Measurements from ENCODE around the gene NUP85.
"Not testable (repeated sequence)": the region's sequence is repeated elsewhere in the genome, so short reads cannot be mapped to it uniquely, and the experiment has no call there.

Gene NUP85

DNA sequence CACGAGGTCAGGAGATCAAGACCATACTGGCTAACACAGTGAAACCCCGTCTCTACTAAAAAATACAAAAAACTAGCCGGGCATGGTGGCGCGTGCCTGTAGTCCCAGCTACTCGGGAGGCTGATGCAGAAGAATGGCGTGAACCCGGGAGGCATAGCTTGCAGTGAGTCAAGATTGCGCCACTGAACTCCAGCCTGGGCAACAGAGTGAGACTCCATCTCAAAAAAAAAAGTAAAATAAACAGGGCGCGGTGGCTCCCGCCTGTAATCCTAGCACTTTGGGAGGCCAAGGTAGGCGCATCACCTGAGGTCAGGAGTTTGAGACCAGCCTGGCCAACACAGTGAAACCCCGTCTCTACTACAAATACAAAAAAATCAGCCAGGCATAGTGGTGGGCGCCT is 40.9 kb upstream of the NUP85 start:
- H3K56ac ChIP-seq (ENCODE audit: low read length); H3K4ac ChIP-seq (ENCODE audit: low read depth, low read length); H3K23ac ChIP-seq (ENCODE audit: low read length); H3K4me2 ChIP-seq (ENCODE audit: low read length); DNase-seq; H2AK5ac ChIP-seq (ENCODE audit: low read length); H4K8ac ChIP-seq (ENCODE audit: low read depth, low read length); H3K9ac ChIP-seq (ENCODE audit: low read length); H3K4me3 ChIP-seq (ENCODE audit: low read length); H3K27me3 ChIP-seq (ENCODE audit: insufficient read depth, low read length, poor library complexity); H2BK120ac ChIP-seq (ENCODE audit: low read depth, low read length); H3K4me1 ChIP-seq (ENCODE audit: control insufficient read depth, low read depth, low read length); H3K79me2 ChIP-seq (ENCODE audit: control insufficient read depth, insufficient read depth, low read length); H3K27ac ChIP-seq (ENCODE audit: low read depth, low read length); H3K18ac ChIP-seq (ENCODE audit: low read length); H3K36me3 ChIP-seq (ENCODE audit: control insufficient read depth, insufficient read depth, low read length); H2BK15ac ChIP-seq (replicated peaks; ENCODE audit: low read depth); H3K79me1 ChIP-seq (ENCODE audit: low read length); H4K5ac ChIP-seq (ENCODE audit: low read length); H2BK5ac ChIP-seq (ENCODE audit: low read length): not testable (repeated sequence)
- no CpG with 5 or more reads among the region's 15 CpGs for WGBS (ENCODE audit: extremely low coverage, insufficient coverage, low lambda C conversion rate)

DNA sequence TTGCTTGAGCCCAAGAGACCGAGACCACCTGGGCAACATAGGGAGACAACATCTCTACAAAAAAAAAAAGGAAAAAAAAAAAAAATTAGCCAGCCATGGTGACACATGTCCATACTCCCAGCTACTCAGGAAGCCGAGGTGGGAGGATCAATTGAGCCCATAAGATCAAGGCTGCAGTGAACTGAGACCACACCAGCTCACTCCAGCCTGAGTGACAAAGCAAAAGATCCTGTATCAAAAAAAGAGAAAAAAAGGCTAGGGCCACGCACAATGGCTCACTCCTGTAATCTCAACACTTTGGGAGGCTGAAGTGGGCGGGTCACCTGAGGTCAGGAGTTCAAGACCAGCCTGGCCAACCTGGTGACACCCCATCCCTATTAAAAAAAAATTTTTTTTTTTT is 36.5 kb upstream of the NUP85 start:
- Histone ChIP-seq H3K36me3 (ENCODE audit: control insufficient read depth, insufficient read depth, low read length) (peaks cover 8% of the 10 kb centered on the region), H3K79me1 (ENCODE audit: low read length) (peaks cover 2% of the 10 kb centered on the region), H2BK120ac (ENCODE audit: low read depth, low read length) (no peak overlapping the region), H3K4me1 (ENCODE audit: control insufficient read depth, low read depth, low read length) (no peaks in the 10 kb centered on the region), H3K4me2 (ENCODE audit: low read length) (no peak overlapping the region), H3K9ac (ENCODE audit: low read length) (no peak overlapping the region), H4K5ac (ENCODE audit: low read length) (no peak overlapping the region), H3K4me3 (ENCODE audit: low read length) (no peak overlapping the region), H3K27ac (ENCODE audit: low read depth, low read length) (no peak overlapping the region), H2BK15ac (replicated peaks; ENCODE audit: low read depth) (no peak overlapping the region), H3K27me3 (ENCODE audit: insufficient read depth, low read length, poor library complexity) (no peaks in the 10 kb centered on the region), H2AK5ac (ENCODE audit: low read length) (no peak overlapping the region), H3K18ac (ENCODE audit: low read length) (no peak overlapping the region), H3K79me2 (ENCODE audit: control insufficient read depth, insufficient read depth, low read length) (peaks cover 14% of the 10 kb centered on the region), H4K8ac (ENCODE audit: low read depth, low read length) (no peak overlapping the region), H3K56ac (ENCODE audit: low read length) (no peak overlapping the region), H3K23ac (ENCODE audit: low read length) (no peak overlapping the region), H3K4ac (ENCODE audit: low read depth, low read length) (no peak overlapping the region), H2BK5ac (ENCODE audit: low read length) (no peak overlapping the region)
- no peak for DNase-seq
- no CpG with 5 or more reads among the region's 4 CpGs for WGBS (ENCODE audit: extremely low coverage, insufficient coverage, low lambda C conversion rate)

DNA sequence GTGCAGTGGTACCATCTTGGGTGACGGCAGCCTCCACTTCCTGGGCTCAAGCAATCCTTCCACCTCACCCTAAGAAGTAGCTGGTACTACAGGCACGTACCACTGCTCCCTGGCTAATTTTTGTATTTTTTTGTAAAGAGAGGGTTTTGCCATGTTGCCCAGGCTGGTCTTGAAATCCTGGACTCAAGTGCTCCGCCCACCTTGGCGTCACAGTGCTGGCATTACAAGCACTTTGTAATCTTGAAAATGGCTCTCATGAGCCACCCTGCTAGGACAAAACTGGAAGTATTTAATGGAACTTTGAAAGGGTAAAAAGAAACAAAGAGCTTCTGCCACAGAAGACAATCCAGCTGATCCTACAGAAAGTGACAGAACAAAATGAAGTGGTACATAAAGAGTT is 32.0 kb upstream of the NUP85 start:
- Histone ChIP-seq H4K5ac (ENCODE audit: low read length) (no peak overlapping the region), H3K36me3 (ENCODE audit: control insufficient read depth, insufficient read depth, low read length) (peaks cover 16% of the 10 kb centered on the region), H3K4me3 (ENCODE audit: low read length) (no peak overlapping the region), H3K23ac (ENCODE audit: low read length) (no peak overlapping the region), H3K18ac (ENCODE audit: low read length) (no peak overlapping the region), H3K9ac (ENCODE audit: low read length) (no peak overlapping the region), H3K4me1 (ENCODE audit: control insufficient read depth, low read depth, low read length) (no peaks in the 10 kb centered on the region), H2BK120ac (ENCODE audit: low read depth, low read length) (no peak overlapping the region), H2BK15ac (replicated peaks; ENCODE audit: low read depth) (no peak overlapping the region), H2AK5ac (ENCODE audit: low read length) (no peak overlapping the region), H3K56ac (ENCODE audit: low read length) (no peak overlapping the region), H2BK5ac (ENCODE audit: low read length) (no peak overlapping the region), H3K79me2 (ENCODE audit: control insufficient read depth, insufficient read depth, low read length) (peaks cover 44% of the 10 kb centered on the region), H3K4me2 (ENCODE audit: low read length) (no peak overlapping the region), H3K27ac (ENCODE audit: low read depth, low read length) (no peak overlapping the region), H3K79me1 (ENCODE audit: low read length) (peaks cover 5% of the 10 kb centered on the region), H3K27me3 (ENCODE audit: insufficient read depth, low read length, poor library complexity) (no peaks in the 10 kb centered on the region), H3K4ac (ENCODE audit: low read depth, low read length) (no peak overlapping the region), H4K8ac (ENCODE audit: low read depth, low read length) (no peak overlapping the region)
- WGBS (ENCODE audit: extremely low coverage, insufficient coverage, low lambda C conversion rate), result no CpG with 5 or more reads among the region's 4 CpGs
- DNase-seq, result no peak

DNA sequence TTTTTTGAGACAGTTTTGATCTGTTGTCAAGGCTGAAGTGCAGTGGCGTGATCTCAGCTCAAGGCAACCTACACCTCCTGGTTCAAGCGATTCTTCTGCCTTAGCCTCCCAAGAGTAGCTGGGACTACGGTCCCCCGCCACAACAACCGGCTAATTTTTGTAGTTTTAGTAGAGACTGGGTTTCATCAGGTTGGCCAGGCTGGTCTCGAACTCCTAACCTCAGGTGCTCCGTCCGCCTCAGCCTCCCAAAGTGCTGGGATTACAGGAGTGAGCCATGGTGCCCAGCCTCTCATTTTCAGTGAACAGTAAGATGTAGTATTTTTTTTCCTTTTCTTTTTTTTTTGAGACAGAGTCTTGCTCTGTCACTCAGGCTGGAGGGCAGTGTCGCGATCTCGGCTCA is 30.5 kb upstream of the NUP85 start:
- H3K9ac ChIP-seq (ENCODE audit: low read length), result no peak overlapping the region
- H4K8ac ChIP-seq (ENCODE audit: low read depth, low read length), result no peak overlapping the region
- no peaks in the 10 kb centered on the region for H3K27me3 ChIP-seq (ENCODE audit: insufficient read depth, low read length, poor library complexity)
- no peak overlapping the region for H2BK120ac ChIP-seq (ENCODE audit: low read depth, low read length)
- no peaks in the 10 kb centered on the region for H3K4me1 ChIP-seq (ENCODE audit: control insufficient read depth, low read depth, low read length)
- H3K79me1 ChIP-seq (ENCODE audit: low read length), result peaks cover 3% of the 10 kb centered on the region
- no peak overlapping the region for H2BK5ac ChIP-seq (ENCODE audit: low read length)
- no peak overlapping the region for H2BK15ac ChIP-seq (replicated peaks; ENCODE audit: low read depth)
- H2AK5ac ChIP-seq (ENCODE audit: low read length), result no peak overlapping the region
- no peak overlapping the region for H3K56ac ChIP-seq (ENCODE audit: low read length)
- no CpG with 5 or more reads among the region's 11 CpGs for WGBS (ENCODE audit: extremely low coverage, insufficient coverage, low lambda C conversion rate)
- H3K23ac ChIP-seq (ENCODE audit: low read length), result no peak overlapping the region
- no peak for DNase-seq
- H4K5ac ChIP-seq (ENCODE audit: low read length), result no peak overlapping the region
- H3K36me3 ChIP-seq (ENCODE audit: control insufficient read depth, insufficient read depth, low read length), result peaks cover 20% of the 10 kb centered on the region
- H3K4ac ChIP-seq (ENCODE audit: low read depth, low read length), result no peak overlapping the region
- no peak overlapping the region for H3K4me2 ChIP-seq (ENCODE audit: low read length)
- H3K4me3 ChIP-seq (ENCODE audit: low read length), result no peak overlapping the region
- no peak overlapping the region for H3K27ac ChIP-seq (ENCODE audit: low read depth, low read length)
- no peak overlapping the region for H3K18ac ChIP-seq (ENCODE audit: low read length)
- H3K79me2 ChIP-seq (ENCODE audit: control insufficient read depth, insufficient read depth, low read length), result peaks cover 57% of the 10 kb centered on the region

DNA sequence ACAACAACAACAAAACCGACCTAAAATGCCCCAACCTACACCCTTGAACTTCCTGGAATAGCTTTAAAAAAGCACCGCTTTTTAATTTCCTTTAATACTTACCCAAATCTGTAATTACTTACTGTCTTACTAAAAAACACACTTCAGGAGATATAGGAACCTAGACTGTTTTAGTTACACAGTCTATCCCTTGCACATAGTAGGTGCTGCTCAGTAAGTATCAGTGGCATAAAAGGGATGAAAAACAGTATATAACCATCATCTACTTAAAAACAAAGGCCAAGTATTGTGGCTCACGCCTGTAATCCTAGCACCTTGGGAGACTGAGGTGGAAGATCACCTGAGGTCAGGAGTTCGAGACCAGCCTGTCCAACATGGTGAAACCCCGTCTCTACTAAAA is 28.9 kb upstream of the NUP85 start:
- 100% methylated on average over 2 of the region's 5 CpGs for WGBS (ENCODE audit: extremely low coverage, insufficient coverage, low lambda C conversion rate)
- no peak overlapping the region for H3K4me2 ChIP-seq (ENCODE audit: low read length)
- DNase-seq, result no peak
- no peaks in the 10 kb centered on the region for H3K4me1 ChIP-seq (ENCODE audit: control insufficient read depth, low read depth, low read length)
- H3K9ac ChIP-seq (ENCODE audit: low read length), result no peak overlapping the region
- no peak overlapping the region for H2BK5ac ChIP-seq (ENCODE audit: low read length)
- peaks cover 66% of the 10 kb centered on the region for H3K79me2 ChIP-seq (ENCODE audit: control insufficient read depth, insufficient read depth, low read length)
- H3K27me3 ChIP-seq (ENCODE audit: insufficient read depth, low read length, poor library complexity), result no peaks in the 10 kb centered on the region
- H3K18ac ChIP-seq (ENCODE audit: low read length), result no peak overlapping the region
- no peak overlapping the region for H3K27ac ChIP-seq (ENCODE audit: low read depth, low read length)
- no peak overlapping the region for H2BK15ac ChIP-seq (replicated peaks; ENCODE audit: low read depth)
- H3K36me3 ChIP-seq (ENCODE audit: control insufficient read depth, insufficient read depth, low read length), result peaks cover 20% of the 10 kb centered on the region
- peaks cover 3% of the 10 kb centered on the region for H3K79me1 ChIP-seq (ENCODE audit: low read length)
- H2AK5ac ChIP-seq (ENCODE audit: low read length), result no peak overlapping the region
- H3K23ac ChIP-seq (ENCODE audit: low read length), result no peak overlapping the region
- H4K5ac ChIP-seq (ENCODE audit: low read length), result no peak overlapping the region
- H3K56ac ChIP-seq (ENCODE audit: low read length), result no peak overlapping the region
- no peak overlapping the region for H3K4ac ChIP-seq (ENCODE audit: low read depth, low read length)
- no peak overlapping the region for H2BK120ac ChIP-seq (ENCODE audit: low read depth, low read length)
- H3K4me3 ChIP-seq (ENCODE audit: low read length), result no peak overlapping the region
- no peak overlapping the region for H4K8ac ChIP-seq (ENCODE audit: low read depth, low read length)

DNA sequence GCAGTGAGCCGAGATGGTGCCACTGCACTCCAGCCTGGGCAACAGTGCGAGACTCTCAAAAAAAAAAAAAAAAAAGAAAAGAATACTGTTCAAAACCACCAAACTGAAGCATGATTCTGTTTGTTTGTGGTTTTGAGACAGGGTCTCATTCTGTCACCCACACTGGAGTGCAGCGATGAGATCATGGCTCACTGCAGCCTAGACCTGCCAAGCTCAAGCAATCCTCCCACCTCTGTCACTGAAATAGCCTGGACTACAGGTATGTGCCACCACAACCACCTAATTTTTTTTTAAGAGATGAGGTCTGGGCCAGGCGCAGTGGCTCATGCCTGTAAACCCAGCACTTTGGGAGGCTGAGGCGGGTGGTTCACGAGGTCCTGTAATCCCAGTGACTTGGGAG is 27.0 kb upstream of the NUP85 start:
- Histone ChIP-seq H2BK15ac (replicated peaks; ENCODE audit: low read depth) (no peak overlapping the region), H4K8ac (ENCODE audit: low read depth, low read length) (no peak overlapping the region), H3K79me2 (ENCODE audit: control insufficient read depth, insufficient read depth, low read length) (peaks cover 74% of the 10 kb centered on the region), H3K4me2 (ENCODE audit: low read length) (no peak overlapping the region), H2BK5ac (ENCODE audit: low read length) (no peak overlapping the region), H3K23ac (ENCODE audit: low read length) (no peak overlapping the region), H3K27ac (ENCODE audit: low read depth, low read length) (no peak overlapping the region), H3K56ac (ENCODE audit: low read length) (no peak overlapping the region), H2BK120ac (ENCODE audit: low read depth, low read length) (no peak overlapping the region), H2AK5ac (ENCODE audit: low read length) (no peak overlapping the region), H3K4ac (ENCODE audit: low read depth, low read length) (no peak overlapping the region), H3K18ac (ENCODE audit: low read length) (no peak overlapping the region), H3K4me1 (ENCODE audit: control insufficient read depth, low read depth, low read length) (no peaks in the 10 kb centered on the region), H3K9ac (ENCODE audit: low read length) (no peak overlapping the region), H3K36me3 (ENCODE audit: control insufficient read depth, insufficient read depth, low read length) (peaks cover 19% of the 10 kb centered on the region), H3K27me3 (ENCODE audit: insufficient read depth, low read length, poor library complexity) (no peaks in the 10 kb centered on the region), H3K4me3 (ENCODE audit: low read length) (no peak overlapping the region), H3K79me1 (ENCODE audit: low read length) (peaks cover 3% of the 10 kb centered on the region), H4K5ac (ENCODE audit: low read length) (no peak overlapping the region)
- DNase-seq, result no peak
- WGBS (ENCODE audit: extremely low coverage, insufficient coverage, low lambda C conversion rate), result no CpG with 5 or more reads among the region's 6 CpGs
